Neural cell (in vitro differentiated cells): Measurements from ENCODE around the gene FAM229A. TPM values are rescaled to one million over a fixed set of nuclear protein-coding genes. Genes with fewer than 3 reads are reported as not detected.

Experiments
- H2AFZ ChIP-seq: fragments of 200-600, 300-800 bp; sonication (generic), shearing (Covaris generic); 2 replicates; pipeline ENCODE4 v1.6.0; 2014; ENCODE audit warnings: low read depth, mild to moderate bottlenecking, antibody characterized with exemption, low read length, moderate library complexity
- H3F3A ChIP-seq: fragments of 200-600 bp; shearing (Covaris generic); 2 replicates; pipeline ENCODE4 v1.6.1; 2016; ENCODE audit warnings: mild to moderate bottlenecking, moderate library complexity, mixed read lengths, antibody characterized with exemption, low read length; ENCODE audit not compliant: insufficient read depth, poor library complexity, severe bottlenecking
- H3K27ac ChIP-seq: fragments of 200-600, 300-800 bp; sonication (generic), shearing (Covaris generic); 2 replicates; pipeline ENCODE4 v1.5.1; 2014; ENCODE audit warnings: mild to moderate bottlenecking, low read length, moderate library complexity
- H3K27me3 ChIP-seq: fragments of 300-800, 200-600 bp; sonication (generic), shearing (Covaris generic); 2 replicates; pipeline ENCODE4 v1.6.0; 2014; ENCODE audit warnings: mild to moderate bottlenecking, low read depth, low read length, moderate library complexity; ENCODE audit not compliant: insufficient read depth
- H3K36me3 ChIP-seq: fragments of 300-800, 200-600 bp; sonication (generic), shearing (Covaris generic); 2 replicates; pipeline ENCODE4 v1.5.1; 2014; ENCODE audit warnings: mild to moderate bottlenecking, antibody characterized with exemption, low read length, moderate library complexity; ENCODE audit not compliant: insufficient read depth
- H3K4me2 ChIP-seq: fragments of 300-800, 200-600 bp; sonication (generic), shearing (Covaris generic); 2 replicates; pipeline ENCODE4 v1.6.0; 2014; ENCODE audit warnings: mild to moderate bottlenecking, low read length
- H3K4me3 ChIP-seq: fragments of 300-800, 200-600 bp; sonication (generic), shearing (Covaris generic); 2 replicates; pipeline ENCODE4 v1.5.1; 2014; ENCODE audit warnings: mild to moderate bottlenecking, low read length, moderate library complexity
- H3K79me2 ChIP-seq: fragments of 200-600 bp; shearing (Covaris generic); replicated peaks from 2 replicates; pipeline ENCODE4 v1.6.0; 2014; ENCODE audit warnings: mild to moderate bottlenecking, low read length, moderate library complexity; ENCODE audit not compliant: insufficient read depth
- H3K9ac ChIP-seq: fragments of 300-800, 200-600 bp; sonication (generic), shearing (Covaris generic); 2 replicates; pipeline ENCODE4 v1.6.1; 2016; ENCODE audit warnings: mild to moderate bottlenecking, low read length, mixed read lengths
- H3K9me2 ChIP-seq: fragments of 200-600 bp; shearing (Covaris generic); 2 replicates; pipeline ENCODE4 v1.6.1; 2016; ENCODE audit warnings: mild to moderate bottlenecking, low read length, mixed read lengths; ENCODE audit not compliant: insufficient read depth
- H3K9me3 ChIP-seq: fragments of 200-600, 300-800 bp; sonication (generic), shearing (Covaris generic); 2 replicates; pipeline ENCODE4 v1.6.1; 2016; ENCODE audit warnings: mild to moderate bottlenecking, mixed run types, low read length, moderate library complexity, mixed read lengths
- H4K20me1 ChIP-seq: fragments of 200-600 bp; shearing (Covaris generic); 2 replicates; pipeline ENCODE4 v1.6.1; 2016; ENCODE audit warnings: mild to moderate bottlenecking, mixed run types; ENCODE audit not compliant: insufficient read depth
- EP300 ChIP-seq: fragments of 450-650 bp; conservative IDR thresholded peaks from 2 replicates; pipeline ENCODE4 v1.6.1; 2014; ENCODE audit warnings: antibody characterized with exemption, mild to moderate bottlenecking, moderate library complexity; ENCODE audit not compliant: poor library complexity, severe bottlenecking
- EZH2 ChIP-seq: fragments of 200-600, 300-800 bp; shearing (Covaris generic), sonication (generic); IDR thresholded peaks from 2 replicates; pipeline ENCODE4 v1.6.1; 2014; ENCODE audit warnings: antibody characterized with exemption, low read length, borderline replicate concordance, mild to moderate bottlenecking; ENCODE audit not compliant: insufficient read depth, poor library complexity, severe bottlenecking
- MXI1 ChIP-seq: fragments of 450-650 bp; conservative IDR thresholded peaks from 2 replicates; pipeline ENCODE4 v1.6.1; 2014; ENCODE audit warnings: antibody characterized with exemption, mild to moderate bottlenecking; ENCODE audit not compliant: poor library complexity, severe bottlenecking
- POLR2AphosphoS5 ChIP-seq: IDR thresholded peaks from 2 replicates; pipeline ENCODE4 v1.6.1; 2012
- RAD21 ChIP-seq: fragments of 450-650 bp; conservative IDR thresholded peaks from 2 replicates; pipeline ENCODE4 v1.6.1; 2014; ENCODE audit warnings: antibody characterized with exemption, mild to moderate bottlenecking, moderate library complexity
- SMC3 ChIP-seq: fragments of 450-650 bp; conservative IDR thresholded peaks from 2 replicates; pipeline ENCODE4 v1.6.1; 2014; ENCODE audit warnings: antibody characterized with exemption, mild to moderate bottlenecking, moderate library complexity; ENCODE audit not compliant: poor library complexity
- TAF1 ChIP-seq: IDR thresholded peaks from 2 replicates; pipeline ENCODE4 v1.6.1; 2012; ENCODE audit warnings: low read depth
- polyA plus RNA-seq: library from polyadenylated mRNA; depleted of rRNA; stranded (reverse); fragments of >200 nt; gene quantifications from 2 replicates; pipeline ENCODE4 v1.2.3, GENCODE V29; 2014
- TF ChIP-seq, protein P1 (sequence below): fragments of 450-650 bp; IDR thresholded peaks from 2 replicates; pipeline ENCODE4 v1.5.1; 2014; ENCODE audit warnings: antibody characterized with exemption, mild to moderate bottlenecking, moderate library complexity; ENCODE audit not compliant: poor library complexity, severe bottlenecking
- TF ChIP-seq, protein P2 (sequence below): IDR thresholded peaks from 2 replicates; pipeline ENCODE4 v1.6.1; 2012; ENCODE audit warnings: borderline replicate concordance

The FAM229A gene
- polyA plus RNA-seq, 1 donor from 2014 or later = 6.1 TPM

- TF ChIP-seq, protein P1, sequence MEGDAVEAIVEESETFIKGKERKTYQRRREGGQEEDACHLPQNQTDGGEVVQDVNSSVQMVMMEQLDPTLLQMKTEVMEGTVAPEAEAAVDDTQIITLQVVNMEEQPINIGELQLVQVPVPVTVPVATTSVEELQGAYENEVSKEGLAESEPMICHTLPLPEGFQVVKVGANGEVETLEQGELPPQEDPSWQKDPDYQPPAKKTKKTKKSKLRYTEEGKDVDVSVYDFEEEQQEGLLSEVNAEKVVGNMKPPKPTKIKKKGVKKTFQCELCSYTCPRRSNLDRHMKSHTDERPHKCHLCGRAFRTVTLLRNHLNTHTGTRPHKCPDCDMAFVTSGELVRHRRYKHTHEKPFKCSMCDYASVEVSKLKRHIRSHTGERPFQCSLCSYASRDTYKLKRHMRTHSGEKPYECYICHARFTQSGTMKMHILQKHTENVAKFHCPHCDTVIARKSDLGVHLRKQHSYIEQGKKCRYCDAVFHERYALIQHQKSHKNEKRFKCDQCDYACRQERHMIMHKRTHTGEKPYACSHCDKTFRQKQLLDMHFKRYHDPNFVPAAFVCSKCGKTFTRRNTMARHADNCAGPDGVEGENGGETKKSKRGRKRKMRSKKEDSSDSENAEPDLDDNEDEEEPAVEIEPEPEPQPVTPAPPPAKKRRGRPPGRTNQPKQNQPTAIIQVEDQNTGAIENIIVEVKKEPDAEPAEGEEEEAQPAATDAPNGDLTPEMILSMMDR = no peak
Observed at GRCh38 chr1:32411261-32411660, 49.0 kb upstream of the FAM229A start (continued).

DNA sequence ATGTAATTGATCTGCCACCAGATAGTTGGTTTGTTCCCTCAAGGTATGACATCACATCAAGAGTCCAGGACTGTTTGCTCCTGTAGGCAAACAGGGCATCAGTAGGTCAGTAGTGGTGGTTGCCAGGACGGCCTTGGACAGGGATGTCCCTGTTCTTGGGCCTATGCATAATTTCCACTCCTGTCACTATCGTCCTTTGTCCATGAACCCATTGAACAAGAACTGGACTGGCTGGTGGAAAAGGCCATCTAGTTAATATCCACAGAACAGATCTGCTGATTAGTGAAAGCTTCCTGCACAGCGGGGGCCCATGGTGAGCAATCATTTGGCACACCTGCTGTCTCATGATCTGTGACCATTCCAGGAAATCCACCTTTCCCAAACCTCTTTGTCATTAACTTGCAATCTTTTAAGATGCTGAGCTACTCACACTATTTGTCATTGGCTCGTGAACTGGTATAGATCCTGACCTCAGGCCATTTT, 44.4 kb upstream of the FAM229A start:
- H3K9me3 ChIP-seq = no peaks in the 10 kb centered on the region
- H3K9me2 ChIP-seq = no peaks in the 10 kb centered on the region
- H2AFZ ChIP-seq = no peak overlapping the region
- no peak overlapping the region for H3K4me3 ChIP-seq
- no peak overlapping the region for H3K4me2 ChIP-seq
- H3K27ac ChIP-seq = no peak overlapping the region
- H3K36me3 ChIP-seq = no peaks in the 10 kb centered on the region
- H3K9ac ChIP-seq = no peak overlapping the region
- no peaks in the 10 kb centered on the region for H3F3A ChIP-seq
- TF ChIP-seq SMC3 = no peak
- TF ChIP-seq POLR2AphosphoS5 = no peak
- TF ChIP-seq EP300 = no peak
- TF ChIP-seq, protein P1 = no peak
- TF ChIP-seq TAF1 = no peak
- TF ChIP-seq, protein P2, sequence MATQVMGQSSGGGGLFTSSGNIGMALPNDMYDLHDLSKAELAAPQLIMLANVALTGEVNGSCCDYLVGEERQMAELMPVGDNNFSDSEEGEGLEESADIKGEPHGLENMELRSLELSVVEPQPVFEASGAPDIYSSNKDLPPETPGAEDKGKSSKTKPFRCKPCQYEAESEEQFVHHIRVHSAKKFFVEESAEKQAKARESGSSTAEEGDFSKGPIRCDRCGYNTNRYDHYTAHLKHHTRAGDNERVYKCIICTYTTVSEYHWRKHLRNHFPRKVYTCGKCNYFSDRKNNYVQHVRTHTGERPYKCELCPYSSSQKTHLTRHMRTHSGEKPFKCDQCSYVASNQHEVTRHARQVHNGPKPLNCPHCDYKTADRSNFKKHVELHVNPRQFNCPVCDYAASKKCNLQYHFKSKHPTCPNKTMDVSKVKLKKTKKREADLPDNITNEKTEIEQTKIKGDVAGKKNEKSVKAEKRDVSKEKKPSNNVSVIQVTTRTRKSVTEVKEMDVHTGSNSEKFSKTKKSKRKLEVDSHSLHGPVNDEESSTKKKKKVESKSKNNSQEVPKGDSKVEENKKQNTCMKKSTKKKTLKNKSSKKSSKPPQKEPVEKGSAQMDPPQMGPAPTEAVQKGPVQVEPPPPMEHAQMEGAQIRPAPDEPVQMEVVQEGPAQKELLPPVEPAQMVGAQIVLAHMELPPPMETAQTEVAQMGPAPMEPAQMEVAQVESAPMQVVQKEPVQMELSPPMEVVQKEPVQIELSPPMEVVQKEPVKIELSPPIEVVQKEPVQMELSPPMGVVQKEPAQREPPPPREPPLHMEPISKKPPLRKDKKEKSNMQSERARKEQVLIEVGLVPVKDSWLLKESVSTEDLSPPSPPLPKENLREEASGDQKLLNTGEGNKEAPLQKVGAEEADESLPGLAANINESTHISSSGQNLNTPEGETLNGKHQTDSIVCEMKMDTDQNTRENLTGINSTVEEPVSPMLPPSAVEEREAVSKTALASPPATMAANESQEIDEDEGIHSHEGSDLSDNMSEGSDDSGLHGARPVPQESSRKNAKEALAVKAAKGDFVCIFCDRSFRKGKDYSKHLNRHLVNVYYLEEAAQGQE = no peak
- TF ChIP-seq MXI1 = no peak
- no peaks in the 10 kb centered on the region for H4K20me1 ChIP-seq
- no peaks in the 10 kb centered on the region for H3K27me3 ChIP-seq
- no peaks in the 10 kb centered on the region for H3K79me2 ChIP-seq

DNA sequence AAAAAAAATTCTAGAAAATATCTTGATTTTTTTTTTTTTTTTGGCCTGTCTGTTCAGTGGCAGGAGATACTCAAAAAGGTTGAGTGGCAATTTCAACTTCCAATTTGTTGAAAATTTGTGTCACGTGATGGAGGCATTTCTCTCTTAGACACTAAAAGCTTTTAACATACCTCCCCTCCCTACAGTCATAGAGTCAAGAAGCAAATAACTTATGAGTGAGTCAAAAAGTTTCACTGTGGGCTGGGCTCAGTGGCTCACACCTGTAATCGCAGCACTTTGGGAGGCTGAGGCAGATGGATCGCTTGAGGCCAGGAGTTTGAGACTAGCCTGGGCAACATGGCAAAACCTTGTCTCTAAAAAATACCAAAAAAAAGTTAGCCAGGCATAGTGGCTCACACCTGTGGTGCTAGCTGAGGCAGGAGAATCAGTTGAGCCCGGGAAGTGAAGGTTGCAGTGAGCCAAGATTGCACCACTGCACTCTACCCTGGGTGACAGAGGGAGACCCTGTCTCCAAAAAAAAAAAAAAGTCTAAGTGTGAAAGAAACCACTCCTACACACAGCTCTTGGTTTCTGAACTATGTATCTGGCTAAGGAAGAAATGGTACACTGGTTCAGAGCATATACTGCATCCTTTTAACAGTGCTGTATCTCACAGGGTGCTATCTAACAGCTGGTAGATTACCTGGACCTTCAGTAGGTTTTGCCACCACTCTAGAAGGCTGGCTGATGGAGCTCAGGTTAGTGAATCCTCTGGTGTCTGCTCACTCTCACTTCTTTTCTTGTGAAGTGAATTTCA, 43.6 kb upstream of the FAM229A start:
- Histone ChIP-seq H3K9ac (no peak overlapping the region), H3K27ac (no peak overlapping the region), H3K79me2 (no peaks in the 10 kb centered on the region), H3K9me3 (no peaks in the 10 kb centered on the region), H4K20me1 (no peaks in the 10 kb centered on the region), H3K36me3 (no peaks in the 10 kb centered on the region), H3K27me3 (no peaks in the 10 kb centered on the region), H3K9me2 (no peaks in the 10 kb centered on the region), H3K4me3 (no peak overlapping the region), H2AFZ (no peak overlapping the region), H3F3A (no peaks in the 10 kb centered on the region), H3K4me2 (no peak overlapping the region)
- no peak for TF ChIP-seq RAD21
- no peak for TF ChIP-seq EP300
- TF ChIP-seq, protein P1 = no peak
- TF ChIP-seq EZH2 = no peak
- TF ChIP-seq POLR2AphosphoS5 = no peak
- no peak for TF ChIP-seq MXI1
- TF ChIP-seq TAF1 = no peak
- TF ChIP-seq, protein P2 = no peak
- TF ChIP-seq SMC3 = no peak
